SU-DHL-6 (cell line): ENCODE results near the gene KLLN.

Source experiments
- EZH2phosphoT487 ChIP-seq: fragments of 200-600 bp; sonication (generic), shearing (Covaris generic); conservative IDR thresholded peaks from 2 replicates; pipeline ENCODE4 v1.6.1; 2018; ENCODE audit warnings: mild to moderate bottlenecking, antibody characterized with exemption, low read length, moderate library complexity, mixed read lengths
- TF ChIP-seq, protein P1 (sequence below): fragments of 200-600 bp; sonication (generic); IDR thresholded peaks from one replicate; pipeline ENCODE4 v1.5.1; 2017; ENCODE audit warnings: antibody characterized with exemption, mild to moderate bottlenecking, low read length, moderate library complexity; ENCODE audit not compliant: insufficient read depth, poor library complexity, severe bottlenecking

DNA sequence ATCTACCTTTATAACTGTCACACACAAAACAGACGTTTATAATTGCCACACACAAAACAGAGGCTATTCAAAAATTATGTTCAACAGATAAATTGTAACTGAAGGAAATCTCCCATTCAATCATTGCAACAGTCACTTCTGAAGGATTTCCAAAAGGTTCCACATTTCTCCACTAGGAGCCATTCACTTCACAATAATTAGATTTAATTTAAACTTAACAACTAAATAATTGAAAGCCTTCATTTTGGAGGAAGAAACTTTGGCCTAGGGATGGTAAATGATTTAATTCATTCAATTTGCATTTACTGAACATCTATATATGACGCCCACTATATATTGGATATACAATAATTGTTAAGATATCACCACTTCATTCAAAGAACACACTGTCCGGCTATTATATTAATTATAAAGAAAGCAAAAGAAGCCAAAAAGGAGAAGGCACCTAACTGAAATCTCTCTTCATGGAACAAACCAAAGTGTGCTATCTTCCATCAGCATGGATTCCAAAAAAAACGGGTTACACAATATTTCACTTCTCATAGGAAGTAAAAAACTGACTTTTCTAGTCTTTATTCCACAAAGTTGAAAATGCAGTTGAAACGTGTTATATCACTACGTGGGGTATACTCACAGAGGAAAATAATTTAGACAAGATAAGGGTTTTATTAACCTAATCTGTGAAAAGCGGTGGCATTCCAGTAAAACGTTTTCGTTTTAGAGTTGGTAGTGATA is 47.0 kb downstream of the KLLN start:
- TF ChIP-seq, protein P1, sequence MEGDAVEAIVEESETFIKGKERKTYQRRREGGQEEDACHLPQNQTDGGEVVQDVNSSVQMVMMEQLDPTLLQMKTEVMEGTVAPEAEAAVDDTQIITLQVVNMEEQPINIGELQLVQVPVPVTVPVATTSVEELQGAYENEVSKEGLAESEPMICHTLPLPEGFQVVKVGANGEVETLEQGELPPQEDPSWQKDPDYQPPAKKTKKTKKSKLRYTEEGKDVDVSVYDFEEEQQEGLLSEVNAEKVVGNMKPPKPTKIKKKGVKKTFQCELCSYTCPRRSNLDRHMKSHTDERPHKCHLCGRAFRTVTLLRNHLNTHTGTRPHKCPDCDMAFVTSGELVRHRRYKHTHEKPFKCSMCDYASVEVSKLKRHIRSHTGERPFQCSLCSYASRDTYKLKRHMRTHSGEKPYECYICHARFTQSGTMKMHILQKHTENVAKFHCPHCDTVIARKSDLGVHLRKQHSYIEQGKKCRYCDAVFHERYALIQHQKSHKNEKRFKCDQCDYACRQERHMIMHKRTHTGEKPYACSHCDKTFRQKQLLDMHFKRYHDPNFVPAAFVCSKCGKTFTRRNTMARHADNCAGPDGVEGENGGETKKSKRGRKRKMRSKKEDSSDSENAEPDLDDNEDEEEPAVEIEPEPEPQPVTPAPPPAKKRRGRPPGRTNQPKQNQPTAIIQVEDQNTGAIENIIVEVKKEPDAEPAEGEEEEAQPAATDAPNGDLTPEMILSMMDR, result no peak
- no peak for TF ChIP-seq EZH2phosphoT487
